Renal cortex interstitium (tissue), 11 donors: Measurements from ENCODE around the gene DNAJB12. TPM values are rescaled to one million over a fixed set of nuclear protein-coding genes. Genes with fewer than 3 reads are reported as not detected.

Source experiments
- DNase-seq, 11 donors: peaks; one replicate each; pipeline ENCODE4 v3.0.0-alpha.2; 2013; ENCODE audit warnings: low read depth in 9 of 11, low spot score in 4 of 11; ENCODE audit errors: extremely low read depth in 1 of 11
- polyA plus RNA-seq, 3 donors: library from polyadenylated mRNA; unstranded; fragments of 120-200 nt; gene quantifications; one replicate each; pipeline ENCODE4 v1.2.1, GENCODE V29; 2013; ENCODE audit not compliant: insufficient read length in 3 of 3

DNAJB12 gene
- polyA plus RNA-seq, 3 donors, result 29.1 to 38.3 (median 35.6) TPM

DNA sequence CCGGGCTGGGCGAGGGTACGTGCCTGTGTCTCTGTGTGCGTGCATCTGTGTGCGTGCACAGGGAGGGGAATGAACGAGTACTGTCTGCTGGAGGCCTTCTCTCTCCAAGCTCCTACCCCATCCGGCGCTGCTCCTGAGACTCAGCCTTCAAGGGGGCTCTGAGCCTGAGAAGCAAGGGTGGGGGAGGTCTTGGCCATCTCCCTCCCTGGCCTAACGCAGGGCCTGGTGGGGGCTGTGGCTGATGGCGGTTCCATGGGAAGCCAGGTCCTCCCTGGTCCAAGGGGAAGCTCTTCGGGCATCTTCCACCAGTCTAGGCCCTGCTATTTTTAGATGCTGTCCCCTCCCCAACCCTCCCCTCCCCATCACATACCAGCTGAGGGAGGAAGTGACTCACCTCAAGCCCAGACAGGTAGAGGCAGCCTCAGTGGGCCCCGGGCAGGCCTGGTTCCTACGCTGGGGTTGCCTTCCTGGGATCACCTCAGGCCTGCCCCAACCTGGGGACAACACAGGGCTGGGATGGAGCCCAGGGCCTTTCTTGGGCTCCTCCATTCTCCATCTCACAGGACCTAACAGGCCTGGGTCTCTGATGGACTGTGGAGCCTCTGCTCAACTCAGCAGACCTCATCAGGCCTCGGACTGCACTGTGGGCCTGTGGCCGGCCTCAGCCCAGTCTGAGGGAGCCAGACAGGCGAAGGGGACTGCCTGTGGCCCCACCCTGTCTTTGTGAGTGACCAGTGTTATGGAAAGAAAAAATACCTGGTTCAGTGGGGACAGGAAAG is 32.2 kb downstream of the DNAJB12 start:
- no peak for DNase-seq

DNA sequence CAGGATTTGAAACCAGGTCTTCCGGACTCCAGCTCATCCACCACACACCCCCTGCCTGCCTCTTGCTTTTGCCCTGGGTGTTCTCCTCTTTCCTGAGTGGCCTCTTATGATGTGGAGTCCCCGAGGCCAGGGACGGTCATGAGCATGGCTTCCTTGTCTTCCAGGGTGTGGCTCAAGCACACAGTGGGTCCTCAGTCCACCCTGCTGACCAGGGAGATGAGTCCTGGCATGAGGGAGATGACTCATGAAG is 32.8 kb downstream of the DNAJB12 start:
- DNase-seq, result no peak

DNA sequence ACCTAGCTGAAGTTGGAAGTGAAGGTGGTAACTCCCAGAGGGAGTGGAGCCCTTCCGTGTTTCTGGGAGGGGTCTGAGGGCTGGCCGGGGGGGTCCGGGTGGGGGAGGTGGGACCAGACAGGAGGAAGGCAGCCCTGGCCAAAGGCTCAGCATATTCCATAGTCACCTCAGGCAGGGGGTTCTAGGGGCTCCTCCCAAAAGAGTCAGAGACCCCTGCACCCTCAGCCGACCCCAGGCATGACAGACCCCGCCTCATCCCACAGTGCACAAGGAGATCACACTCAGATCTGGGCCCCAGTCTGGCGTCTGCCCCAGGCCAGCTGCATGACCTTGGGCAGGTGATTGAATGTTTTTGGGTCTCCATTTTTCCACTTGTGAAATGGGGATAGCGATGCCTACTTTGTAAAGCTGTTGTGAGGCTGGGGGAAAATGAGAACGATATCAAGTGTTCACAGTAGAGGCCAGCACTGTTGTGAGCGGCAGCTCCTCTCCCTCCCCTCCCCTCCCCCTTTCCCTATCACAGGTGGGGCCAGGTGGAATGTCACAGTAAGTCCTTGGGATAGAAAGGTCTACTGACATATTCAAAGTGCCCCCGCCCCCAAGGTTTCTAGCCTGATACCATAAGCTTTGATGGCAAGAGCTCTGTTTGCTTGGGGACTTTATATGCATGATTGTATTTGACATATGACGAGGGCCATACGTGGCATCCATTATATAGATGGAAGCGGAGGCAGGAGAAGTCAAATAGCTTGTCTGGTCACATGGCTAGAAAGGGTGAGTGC is 33.3 kb downstream of the DNAJB12 start:
- no peak for DNase-seq

DNA sequence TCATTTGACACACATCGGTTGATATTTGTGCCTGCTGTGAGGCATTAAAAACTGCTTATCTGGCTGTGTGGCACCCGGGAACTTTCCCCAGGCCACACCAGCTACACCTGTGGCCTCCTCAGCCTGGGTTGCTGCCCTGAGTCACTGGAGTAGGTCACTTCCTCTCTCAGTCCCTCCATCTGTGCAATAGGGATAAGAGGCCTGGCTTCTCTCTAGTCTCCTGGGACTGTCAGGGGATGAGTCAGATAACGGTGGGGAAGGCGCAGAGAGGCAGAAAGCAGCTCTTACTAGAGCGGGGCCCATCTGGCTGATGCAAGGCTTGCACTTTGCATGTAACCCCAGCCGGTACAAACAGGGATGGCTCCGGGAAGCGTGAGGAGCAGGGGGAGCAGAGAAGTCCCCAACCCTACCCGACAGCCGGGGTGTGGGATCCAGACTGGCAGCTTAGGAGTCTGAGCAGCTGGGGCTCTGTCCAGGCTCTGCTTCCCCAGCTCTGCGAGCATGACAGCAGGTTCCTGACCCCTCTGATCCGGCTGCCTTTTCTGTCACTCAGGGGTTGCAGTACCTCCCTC is 34.0 kb downstream of the DNAJB12 start:
- no peak for DNase-seq

DNA sequence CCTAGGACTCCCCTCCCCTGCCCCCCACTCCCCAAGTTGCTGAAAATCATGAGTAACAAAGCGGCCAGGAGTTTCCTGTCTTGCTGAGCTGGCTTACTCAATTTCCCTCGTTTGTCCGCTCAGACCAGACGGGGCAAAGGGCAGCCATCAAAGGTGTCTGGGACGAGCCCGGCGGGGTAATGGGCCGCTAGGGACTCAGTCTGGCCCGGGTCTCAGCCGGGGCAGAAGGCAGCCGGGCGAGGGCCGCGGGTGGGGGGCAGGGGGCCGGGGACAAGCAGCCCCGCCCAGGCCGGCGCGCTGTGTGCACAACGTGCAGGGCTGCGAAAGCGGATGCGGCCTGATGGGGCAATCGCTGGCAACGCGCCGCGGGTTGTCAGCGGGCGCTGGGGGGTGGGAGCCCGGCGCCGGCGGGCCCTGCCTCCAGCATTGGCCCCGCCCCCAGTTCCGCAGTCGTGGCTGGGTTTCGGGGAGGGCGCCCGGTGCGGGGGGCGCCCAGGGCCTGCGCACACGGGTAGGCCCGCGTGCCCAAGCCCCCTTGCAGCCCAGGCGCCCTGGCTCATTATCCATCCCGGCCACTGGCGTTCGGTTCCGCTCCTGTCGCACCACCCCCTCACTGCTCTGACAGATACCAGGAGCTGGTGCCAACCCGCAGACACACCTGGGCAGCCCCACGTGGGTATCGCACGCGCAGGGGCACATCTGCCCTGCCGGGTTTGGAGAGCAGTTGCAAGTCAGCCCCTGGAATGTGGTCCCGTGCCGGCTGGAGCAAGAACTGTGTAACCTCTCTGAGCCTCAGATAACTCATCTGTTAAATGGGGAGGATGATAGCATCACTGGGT is 35.1 kb downstream of the DNAJB12 start:
- no peak for DNase-seq

DNA sequence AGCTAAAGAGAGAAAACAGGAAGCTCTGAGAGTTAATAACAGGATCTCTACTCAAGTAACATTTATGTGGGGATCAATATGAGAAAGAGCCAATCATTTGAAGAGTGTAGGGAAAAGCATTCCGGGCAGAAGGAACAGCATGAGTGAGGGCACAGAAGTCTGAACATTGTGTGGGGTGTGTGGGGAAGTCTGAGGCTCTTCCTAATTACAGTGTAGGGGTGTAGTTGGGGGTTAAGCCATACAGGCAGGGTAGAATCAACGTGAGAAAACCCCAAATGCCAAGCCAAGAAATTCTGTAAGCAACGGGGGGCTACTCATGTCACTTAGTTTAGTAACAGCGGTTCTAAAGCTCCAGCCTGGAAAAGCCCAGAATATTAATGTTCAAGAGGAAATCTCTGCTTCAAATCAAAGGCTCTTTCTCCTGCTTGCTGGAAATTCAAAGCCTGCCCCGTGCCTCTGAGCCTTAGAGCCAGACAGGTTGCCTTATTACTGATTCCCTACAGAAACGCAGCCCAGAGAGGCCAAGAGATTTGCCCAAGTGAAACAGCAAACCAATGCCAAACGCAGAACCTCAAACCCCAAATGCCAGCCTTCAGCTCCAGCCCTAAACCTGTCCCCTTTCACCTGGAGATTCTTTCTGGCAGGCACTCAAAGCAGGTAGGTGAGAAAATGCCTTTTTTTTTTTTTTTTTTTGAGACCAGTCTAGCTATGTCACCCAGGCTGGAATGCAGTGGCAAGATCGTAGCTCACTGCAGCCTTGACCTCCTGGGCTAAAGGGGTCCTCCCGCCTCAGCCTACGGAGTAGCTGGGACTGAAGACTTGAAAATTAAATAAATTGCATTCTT is 36.1 kb downstream of the DNAJB12 start:
- no peak for DNase-seq

DNA sequence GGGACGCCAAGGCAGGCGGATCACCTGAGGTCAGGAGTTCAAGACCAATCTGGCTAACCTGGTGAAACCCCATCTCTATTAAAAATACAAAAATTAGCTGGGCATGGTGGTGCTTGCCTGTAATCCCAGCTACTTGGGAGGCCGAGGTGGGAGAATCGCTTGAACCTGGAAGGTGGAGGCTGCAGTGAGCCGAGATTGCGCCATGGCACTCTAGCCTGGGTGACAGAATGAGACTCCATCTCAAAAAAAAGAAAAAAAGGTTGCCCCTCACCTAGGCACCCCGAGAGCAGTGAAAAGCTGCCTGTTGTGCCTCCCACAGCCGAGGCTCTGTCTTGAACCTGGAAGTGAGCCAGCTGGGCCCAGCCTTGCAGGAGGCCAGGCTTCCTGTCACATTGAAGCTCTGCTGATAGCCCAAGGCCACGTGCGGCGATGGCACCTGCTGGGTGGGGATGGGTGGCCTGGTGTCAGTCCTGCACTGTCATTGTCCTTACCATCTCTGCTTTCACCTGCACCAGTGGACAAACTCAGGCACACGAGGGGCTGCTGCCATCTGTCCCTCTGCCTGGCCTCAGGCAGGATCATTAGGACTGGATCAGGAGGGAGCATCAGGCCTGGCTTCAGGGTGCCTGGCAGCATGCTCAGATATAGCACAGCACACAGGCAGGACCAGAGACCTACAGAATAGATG is 37.8 kb downstream of the DNAJB12 start:
- no peak for DNase-seq

DNA sequence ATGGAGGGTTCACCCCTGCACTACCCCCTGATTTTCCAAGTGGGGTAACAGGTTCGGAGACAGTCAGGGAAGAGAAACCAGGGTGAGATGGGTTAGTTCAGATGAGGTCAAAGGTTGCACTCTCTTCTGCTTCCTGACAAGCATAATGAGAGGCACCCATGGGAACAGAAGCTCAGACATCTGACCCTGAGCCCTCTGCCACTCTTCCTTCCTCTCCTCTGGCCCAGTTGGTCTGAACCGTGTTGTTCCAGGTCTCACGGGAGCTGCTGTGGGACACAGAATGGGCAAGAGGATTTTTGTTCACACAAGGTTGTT is 38.4 kb downstream of the DNAJB12 start:
- DNase-seq, result no peak

DNA sequence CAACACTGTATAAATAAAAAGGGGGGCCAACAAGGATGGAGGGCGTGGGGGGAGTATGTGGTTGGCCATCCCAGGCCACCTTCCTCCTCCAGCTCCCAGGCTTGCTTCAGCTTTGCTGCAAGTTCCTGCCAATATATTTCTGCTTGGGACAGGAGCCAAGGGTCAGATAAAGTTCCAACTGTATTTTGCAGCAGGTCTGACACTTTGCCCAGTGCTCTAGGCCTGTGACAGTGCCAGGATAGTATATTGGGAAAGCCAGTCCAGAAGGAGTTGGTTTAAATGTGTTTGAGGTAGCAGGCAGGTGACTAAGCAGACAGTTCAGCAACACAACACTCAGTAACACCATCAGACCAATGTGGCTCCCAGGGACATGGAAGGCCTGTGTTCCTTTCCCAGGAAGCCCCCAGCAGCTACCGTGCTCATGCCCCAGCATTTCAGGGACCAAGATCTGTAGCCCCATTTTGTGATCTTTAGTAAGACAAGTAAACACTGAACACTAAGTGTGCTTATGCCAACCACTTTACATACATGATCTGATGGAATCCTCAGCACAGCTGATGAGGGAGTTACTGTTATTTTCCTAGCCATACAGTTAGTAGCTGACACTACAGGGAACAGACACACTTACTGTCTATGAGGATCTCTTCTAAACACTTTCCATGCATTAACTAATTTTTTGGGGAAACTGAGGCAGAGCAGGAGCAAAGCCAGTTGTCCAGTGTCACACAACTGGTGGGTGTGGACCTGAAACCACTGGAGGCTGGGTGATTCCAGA is 38.9 kb downstream of the DNAJB12 start:
- DNase-seq, result no peak

DNA sequence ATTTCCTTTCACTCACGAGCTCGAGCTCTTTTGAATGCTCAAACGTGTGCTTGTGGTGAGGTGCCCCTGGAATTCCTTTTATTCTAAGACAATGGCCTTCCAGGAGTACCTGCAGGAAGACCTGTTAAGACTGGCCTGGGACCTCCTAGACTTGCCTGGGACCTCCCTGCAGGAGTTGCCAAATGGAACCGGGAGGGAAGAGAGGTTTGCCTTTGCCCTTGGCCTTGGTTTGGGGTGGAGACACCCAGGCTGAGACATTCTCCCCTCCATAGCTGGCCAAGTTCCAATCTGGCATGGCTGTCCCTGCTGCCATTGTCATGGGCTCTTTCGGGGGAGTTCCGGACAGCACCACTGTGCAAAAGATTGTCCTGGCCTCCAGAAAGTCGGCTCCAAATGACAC is 39.7 kb downstream of the DNAJB12 start:
- no peak for DNase-seq

DNA sequence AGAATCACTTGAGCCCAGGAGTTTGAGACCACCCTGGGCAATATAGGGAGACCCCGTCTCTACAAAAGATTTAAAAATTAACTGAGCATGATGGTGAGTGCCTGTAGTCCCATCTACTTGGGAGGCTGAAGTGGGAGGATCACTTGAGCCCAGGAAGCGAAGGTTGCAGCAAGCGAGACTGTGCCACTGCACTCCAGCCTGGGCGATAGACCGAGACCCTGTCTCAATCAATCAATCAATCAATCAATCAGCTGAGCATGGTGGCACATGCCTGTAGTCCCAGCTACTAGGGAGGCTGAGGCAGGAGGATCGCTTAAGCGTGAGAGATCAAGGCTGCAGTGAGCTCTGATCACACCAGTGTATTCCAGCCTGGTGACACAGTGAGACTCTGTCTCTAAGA is 40.5 kb downstream of the DNAJB12 start:
- no peak for DNase-seq

DNA sequence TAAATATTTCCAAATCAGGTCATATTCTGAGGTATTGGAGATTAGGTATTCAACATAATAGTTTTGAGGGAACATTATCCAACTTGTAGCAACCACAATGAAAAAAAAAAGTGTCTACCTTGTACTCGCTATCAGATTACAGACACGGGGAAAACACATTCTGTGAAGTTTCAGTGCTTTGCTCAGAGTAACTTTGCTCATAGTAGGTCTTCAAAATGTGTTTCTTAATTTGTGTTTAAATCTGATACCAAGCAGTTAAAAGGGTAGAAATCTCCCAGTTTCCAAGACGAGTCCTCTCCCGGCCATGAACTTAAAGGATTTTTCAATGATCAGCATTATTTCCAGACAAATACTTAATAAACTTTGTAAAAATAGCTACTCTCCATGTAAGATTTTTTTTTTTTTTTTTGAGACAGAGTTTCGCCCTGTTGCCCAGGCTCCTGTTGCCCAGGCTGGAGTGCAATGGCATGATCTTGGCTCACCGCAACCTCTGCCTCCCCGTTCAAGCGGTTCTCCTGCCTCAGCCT is 41.8 kb downstream of the DNAJB12 start:
- no peak for DNase-seq

DNA sequence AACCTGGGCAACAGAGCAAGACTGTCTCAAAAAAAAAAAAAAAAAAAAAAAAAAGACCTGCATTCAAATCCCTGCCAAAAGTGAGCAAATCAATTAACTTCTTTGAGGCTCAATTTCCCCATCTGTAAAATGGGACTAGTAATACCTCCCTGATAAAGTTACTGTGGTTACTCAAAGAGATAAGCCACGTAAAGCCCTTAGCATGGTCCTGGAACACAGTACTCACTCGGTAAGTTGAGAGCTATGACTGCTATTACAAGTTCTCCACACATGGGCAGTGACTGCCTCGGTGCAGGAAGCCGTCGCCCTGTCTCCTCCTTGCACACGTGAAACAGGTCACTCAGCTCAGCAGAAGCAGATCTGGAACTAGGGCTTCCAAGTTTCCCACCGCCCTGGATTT is 43.1 kb downstream of the DNAJB12 start:
- no peak for DNase-seq

DNA sequence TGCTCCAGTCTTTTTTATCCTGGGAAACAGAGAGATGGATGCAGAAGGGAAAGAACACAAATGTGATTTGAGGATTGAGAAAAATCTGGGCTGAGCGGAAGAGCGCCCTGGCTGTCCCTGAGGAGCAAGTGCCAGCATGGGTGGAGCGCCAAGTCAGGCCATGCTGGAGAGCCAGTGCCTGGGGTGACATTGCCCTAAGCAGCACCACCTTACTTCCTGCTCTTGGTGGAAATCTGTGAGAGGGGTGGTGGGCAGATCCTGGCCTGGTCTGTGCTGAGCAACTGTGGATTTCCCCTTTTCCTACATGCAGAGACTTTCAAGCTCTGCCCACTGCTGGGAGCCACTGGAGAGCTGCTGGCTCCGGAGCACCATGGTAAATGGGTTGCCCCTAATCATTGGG is 44.1 kb downstream of the DNAJB12 start:
- DNase-seq, result no peak

DNA sequence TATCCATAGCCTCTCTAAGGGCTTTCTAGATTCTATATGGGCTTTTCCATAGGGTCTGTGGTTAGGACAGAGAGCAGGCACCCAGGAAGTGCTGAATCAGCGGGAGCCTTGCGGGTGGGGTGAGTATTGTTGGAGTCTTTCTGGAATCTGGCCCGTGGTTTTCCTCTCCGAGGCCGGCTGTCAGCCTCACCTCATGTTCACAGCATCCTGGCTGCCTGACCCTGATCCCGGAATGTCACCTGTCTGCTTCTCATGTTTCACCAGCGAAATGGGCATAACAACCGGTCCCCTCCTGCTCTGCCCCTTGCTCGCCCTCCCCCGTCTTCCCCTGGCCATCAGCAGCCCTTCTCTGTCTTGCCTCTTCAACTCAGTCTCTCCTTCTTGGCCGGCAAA is 44.5 kb downstream of the DNAJB12 start:
- DNase-seq, result no peak

DNA sequence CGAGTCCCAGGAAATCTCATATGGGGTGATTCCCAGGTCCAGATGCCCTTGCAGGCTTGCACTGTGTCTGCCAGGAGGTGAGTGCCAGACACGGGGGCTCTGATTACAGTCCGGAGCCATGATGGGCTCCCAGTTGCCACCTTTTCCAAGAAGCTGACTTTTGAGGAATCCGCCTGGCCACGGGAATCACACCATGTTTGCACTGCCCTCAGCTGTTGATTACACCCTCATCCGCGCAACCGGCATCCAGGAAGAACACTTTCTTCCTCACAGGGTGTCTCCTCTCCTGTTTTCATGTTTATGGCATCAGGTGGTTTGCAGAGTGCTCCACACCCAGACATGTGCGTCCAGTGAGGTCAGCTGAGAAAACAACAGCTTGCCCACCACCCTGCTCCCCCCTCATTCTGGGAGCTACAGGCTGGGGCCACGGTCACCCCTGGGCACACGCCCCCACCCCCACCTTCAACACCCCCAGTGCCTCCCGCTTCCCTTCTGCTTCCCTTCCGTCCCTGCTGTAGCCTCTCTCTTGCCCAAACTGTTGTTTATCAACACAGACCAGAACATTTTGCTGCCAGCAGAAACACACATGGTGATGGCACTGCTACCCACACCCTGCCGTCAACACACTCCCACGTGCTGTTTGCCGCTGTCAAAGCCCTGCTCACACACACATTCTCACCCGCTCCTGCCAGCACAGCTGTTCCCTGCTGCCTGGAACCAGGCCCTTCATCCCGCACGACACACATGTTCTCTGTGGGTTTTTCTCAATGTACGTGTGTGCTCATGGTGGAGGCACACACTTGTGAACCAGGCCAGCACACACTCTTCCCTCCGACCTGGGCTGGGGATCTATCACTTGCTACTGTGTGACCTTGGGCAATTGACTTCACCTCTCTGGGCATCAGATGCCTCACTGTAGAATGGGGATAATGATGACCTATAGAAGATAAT is 45.2 kb downstream of the DNAJB12 start:
- no peak for DNase-seq
